ENCODE results near the gene ETNPPL.

GRCh38 chr4:108799306-108799705 lies 36.5 kb upstream of the ETNPPL start:
- no peak for TF ChIP-seq CTCF (IDR thresholded peaks at IDR 0.05)
- no peak for TF ChIP-seq NR1H2 (CRISPR knock-in tag; IDR thresholded peaks at IDR 0.05)
- TF ChIP-seq USF2 (CRISPR knock-in tag; IDR thresholded peaks at IDR 0.05) = no peak
- TF ChIP-seq ZNF121 (CRISPR knock-in tag; IDR thresholded peaks at IDR 0.05) = no peak
- no peak for TF ChIP-seq ZNF232 (CRISPR knock-in tag; IDR thresholded peaks at IDR 0.05)
- TF ChIP-seq NR2C2 (CRISPR knock-in tag; IDR thresholded peaks at IDR 0.05) = no peak
- no peak for TF ChIP-seq CBFB (CRISPR knock-in tag; IDR thresholded peaks at IDR 0.05; ENCODE audit: low read depth)
- TF ChIP-seq FOXP1 (CRISPR knock-in tag; IDR thresholded peaks at IDR 0.05; ENCODE audit: borderline replicate concordance) = no peak
- no peak for TF ChIP-seq NFYB (CRISPR knock-in tag; conservative IDR thresholded peaks at IDR 0.05; ENCODE audit: low read depth)
